HEK293 (cell line): ENCODE results near the gene NDOR1.

Experiments
- CTCF ChIA-PET: fragments of 350-600 bp; formaldehyde crosslinking; extraction: SDS; loops from one replicate; lab custom pipeline; 2021; ENCODE audit warnings: antibody characterized with exemption; lab: Yijun Ruan, JAX
- POLR2A ChIA-PET: fragments of 300-600 bp; formaldehyde crosslinking; extraction: SDS; loops from one replicate; lab custom pipeline; 2020; ENCODE audit warnings: antibody characterized with exemption, inconsistent platforms; lab: Yijun Ruan, JAX
- H3K27ac ChIP-seq: fragments of 200-500 bp; sonication (Bioruptor generic); 2 replicates; pipeline ENCODE4 v1.5.1; 2014; ENCODE audit warnings: low read depth, low read length, control low read depth, inconsistent platforms; ENCODE audit errors: extremely low read depth
- H3K36me3 ChIP-seq, 2 experiments: fragments of 200-500 bp in 1 of 2; sonication (Bioruptor generic) in 1 of 2; 1 replicate in 1 of 2; 2 replicates in 1 of 2; pipeline ENCODE4 v1.5.1; 2014 to 2017; ENCODE audit warnings: inconsistent platforms in 2 of 2, low read length in 2 of 2; ENCODE audit not compliant: control insufficient read depth in 2 of 2, insufficient read depth in 1 of 2
- H3K4me1 ChIP-seq: fragments of 200-500 bp; sonication (Bioruptor generic); 2 replicates; pipeline ENCODE4 v1.5.1; 2014; ENCODE audit warnings: mild to moderate bottlenecking, low read length, inconsistent platforms; ENCODE audit not compliant: control insufficient read depth, insufficient read depth
- H3K4me3 ChIP-seq: 2 replicates; pipeline ENCODE4 v1.5.1; 2011; ENCODE audit warnings: low read depth, mild to moderate bottlenecking, control low read depth, low read length, moderate library complexity
- H3K9me3 ChIP-seq: fragments of 200-500 bp; sonication (Bioruptor generic); 2 replicates; pipeline ENCODE4 v1.5.1; 2014; ENCODE audit warnings: low read depth, low read length, inconsistent platforms; ENCODE audit not compliant: control insufficient read depth, insufficient read depth
- GLIS2 ChIP-seq: fragments of 450-650 bp; formaldehyde crosslinking; IDR thresholded peaks from 2 replicates; pipeline ENCODE4 v1.5.1; 2016; ENCODE audit warnings: missing biosample characterization, missing genetic modification characterization
- IKZF3 ChIP-seq: fragments of 450-650 bp; IDR thresholded peaks from 2 replicates; pipeline ENCODE4 v1.5.0; 2018; ENCODE audit warnings: missing biosample characterization, mild to moderate bottlenecking, missing genetic modification characterization, moderate library complexity
- OVOL3 ChIP-seq: fragments of 450-650 bp; formaldehyde crosslinking; IDR thresholded peaks from 2 replicates; pipeline ENCODE4 v1.5.1; 2016; ENCODE audit warnings: missing biosample characterization, missing genetic modification characterization
- SCRT2 ChIP-seq: fragments of 450-650 bp; formaldehyde crosslinking; IDR thresholded peaks from 2 replicates; pipeline ENCODE4 v1.5.1; 2016; ENCODE audit warnings: missing biosample characterization, missing genetic modification characterization
- SETDB1 ChIP-seq: IDR thresholded peaks from one replicate; pipeline ENCODE4 v1.6.1; 2017; ENCODE audit warnings: mild to moderate bottlenecking, low read length, moderate library complexity, mixed read lengths; ENCODE audit not compliant: insufficient read length
- YY1 ChIP-seq: fragments of 450-650 bp; formaldehyde crosslinking; IDR thresholded peaks from 2 replicates; pipeline ENCODE4 v1.5.1; 2018; ENCODE audit warnings: missing biosample characterization, missing genetic modification characterization
- ZBTB17 ChIP-seq: fragments of 450-650 bp; formaldehyde crosslinking; IDR thresholded peaks from 2 replicates; pipeline ENCODE4 v1.5.1; 2016; ENCODE audit warnings: missing biosample characterization, missing genetic modification characterization
- ZBTB7A ChIP-seq: fragments of 450-650 bp; formaldehyde crosslinking; IDR thresholded peaks from 2 replicates; pipeline ENCODE4 v1.5.1; 2016; ENCODE audit warnings: low read depth, missing biosample characterization, missing genetic modification characterization
- ZBTB8A ChIP-seq: fragments of 450-650 bp; formaldehyde crosslinking; IDR thresholded peaks from 2 replicates; pipeline ENCODE4 v1.5.1; 2016; ENCODE audit warnings: missing biosample characterization, missing genetic modification characterization
- ZNF140 ChIP-seq: fragments of 450-650 bp; formaldehyde crosslinking; IDR thresholded peaks from 2 replicates; pipeline ENCODE4 v1.5.1; 2016; ENCODE audit warnings: missing biosample characterization, missing genetic modification characterization
- ZNF335 ChIP-seq: fragments of 450-650 bp; formaldehyde crosslinking; conservative IDR thresholded peaks from 2 replicates; pipeline ENCODE4 v1.5.1; 2016; ENCODE audit warnings: missing biosample characterization, missing genetic modification characterization
- ZNF394 ChIP-seq: fragments of 450-650 bp; formaldehyde crosslinking; IDR thresholded peaks from 2 replicates; pipeline ENCODE4 v1.5.1; 2016; ENCODE audit warnings: missing biosample characterization, missing genetic modification characterization, mild to moderate bottlenecking, moderate library complexity, borderline replicate concordance
- ZNF404 ChIP-seq: fragments of 450-650 bp; formaldehyde crosslinking; IDR thresholded peaks from 2 replicates; pipeline ENCODE4 v1.5.1; 2017; ENCODE audit warnings: missing biosample characterization, missing genetic modification characterization
- ZNF623 ChIP-seq: fragments of 450-650 bp; formaldehyde crosslinking; IDR thresholded peaks from 2 replicates; pipeline ENCODE4 v1.5.1; 2016; ENCODE audit warnings: missing biosample characterization, missing genetic modification characterization
- ZNF707 ChIP-seq: fragments of 450-650 bp; formaldehyde crosslinking; IDR thresholded peaks from 2 replicates; pipeline ENCODE4 v1.5.1; 2016; ENCODE audit warnings: missing biosample characterization, missing genetic modification characterization
- TF ChIP-seq, protein P1 (sequence below): fragments of 450-650 bp; formaldehyde crosslinking; IDR thresholded peaks from 2 replicates; pipeline ENCODE4 v1.5.1; 2016; ENCODE audit warnings: missing biosample characterization, missing genetic modification characterization
- TF ChIP-seq, protein P2 (sequence below): fragments of 450-650 bp; formaldehyde crosslinking; IDR thresholded peaks from 2 replicates; pipeline ENCODE4 v1.5.1; 2016; ENCODE audit warnings: missing biosample characterization, missing genetic modification characterization
- TF ChIP-seq, protein P3 (sequence below): fragments of 450-650 bp; formaldehyde crosslinking; IDR thresholded peaks from 2 replicates; pipeline ENCODE4 v1.5.1; 2017; ENCODE audit warnings: missing biosample characterization, missing genetic modification characterization
- TF ChIP-seq, protein P4 (sequence below): fragments of 450-650 bp; formaldehyde crosslinking; IDR thresholded peaks from 2 replicates; pipeline ENCODE4 v1.5.1; 2016; ENCODE audit warnings: missing biosample characterization, missing genetic modification characterization, low read depth

Gene NDOR1

DNA sequence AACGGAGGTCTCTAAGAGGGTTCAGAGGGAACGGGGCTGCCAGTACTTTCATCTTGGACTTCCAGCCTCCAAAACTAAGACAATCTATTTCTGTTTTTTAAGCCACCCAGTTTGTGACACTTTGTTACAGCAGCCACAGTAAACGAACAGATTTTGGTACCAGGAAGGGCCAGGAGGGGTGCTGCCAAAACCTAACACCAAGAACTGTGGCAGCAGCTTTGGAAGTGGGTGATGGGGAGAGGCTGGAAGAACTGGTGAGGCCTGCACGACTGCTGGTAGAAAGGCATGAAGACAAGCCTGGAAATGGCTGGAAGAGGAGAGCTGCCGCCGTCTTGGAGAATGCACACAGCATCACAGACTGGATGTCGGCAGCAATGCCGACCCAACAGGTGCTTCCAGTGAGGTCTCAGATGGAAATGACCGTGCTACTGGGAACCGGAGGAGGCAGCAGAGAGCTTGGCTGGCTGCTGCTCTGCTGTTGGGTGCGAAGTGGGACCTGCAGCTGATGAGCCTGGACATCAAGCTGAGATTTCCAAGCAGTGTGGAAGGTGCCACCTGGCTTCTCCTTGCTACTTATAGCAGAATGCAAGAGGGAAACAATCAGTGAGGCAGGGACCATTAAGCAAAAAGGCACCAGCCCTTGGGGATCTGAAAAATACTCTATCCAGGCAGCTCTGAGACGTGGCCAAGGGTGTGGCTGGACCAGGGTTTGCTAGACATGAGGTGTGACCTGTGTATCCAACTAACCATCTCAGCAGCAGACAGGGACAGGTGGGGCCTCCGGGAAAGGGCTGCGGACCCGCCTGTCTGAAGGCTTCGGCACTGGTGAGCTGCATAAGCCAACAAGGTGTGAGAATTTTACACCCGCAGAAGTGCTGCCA, 29.0 kb upstream of the NDOR1 start (continued):
- TF ChIP-seq, protein P1, sequence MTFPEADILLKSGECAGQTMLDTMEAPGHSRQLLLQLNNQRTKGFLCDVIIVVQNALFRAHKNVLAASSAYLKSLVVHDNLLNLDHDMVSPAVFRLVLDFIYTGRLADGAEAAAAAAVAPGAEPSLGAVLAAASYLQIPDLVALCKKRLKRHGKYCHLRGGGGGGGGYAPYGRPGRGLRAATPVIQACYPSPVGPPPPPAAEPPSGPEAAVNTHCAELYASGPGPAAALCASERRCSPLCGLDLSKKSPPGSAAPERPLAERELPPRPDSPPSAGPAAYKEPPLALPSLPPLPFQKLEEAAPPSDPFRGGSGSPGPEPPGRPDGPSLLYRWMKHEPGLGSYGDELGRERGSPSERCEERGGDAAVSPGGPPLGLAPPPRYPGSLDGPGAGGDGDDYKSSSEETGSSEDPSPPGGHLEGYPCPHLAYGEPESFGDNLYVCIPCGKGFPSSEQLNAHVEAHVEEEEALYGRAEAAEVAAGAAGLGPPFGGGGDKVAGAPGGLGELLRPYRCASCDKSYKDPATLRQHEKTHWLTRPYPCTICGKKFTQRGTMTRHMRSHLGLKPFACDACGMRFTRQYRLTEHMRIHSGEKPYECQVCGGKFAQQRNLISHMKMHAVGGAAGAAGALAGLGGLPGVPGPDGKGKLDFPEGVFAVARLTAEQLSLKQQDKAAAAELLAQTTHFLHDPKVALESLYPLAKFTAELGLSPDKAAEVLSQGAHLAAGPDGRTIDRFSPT (tag by site-specific recombination) = no peak
- TF ChIP-seq ZBTB8A (tag by site-specific recombination) (no peak), SCRT2 (tag by site-specific recombination) (peak; percentile 100), ZNF404 (tag by site-specific recombination) (no peak), ZNF394 (tag by site-specific recombination) (no peak), ZBTB17 (tag by site-specific recombination) (peak; percentile 43; the same call in 1 of the 2 replicates), OVOL3 (no peak), ZNF140 (tag by site-specific recombination) (no peak), SETDB1 (no peak), ZNF707 (tag by site-specific recombination) (peak; percentile 78; the same call in 1 of the 2 replicates)
- TF ChIP-seq, protein P2, sequence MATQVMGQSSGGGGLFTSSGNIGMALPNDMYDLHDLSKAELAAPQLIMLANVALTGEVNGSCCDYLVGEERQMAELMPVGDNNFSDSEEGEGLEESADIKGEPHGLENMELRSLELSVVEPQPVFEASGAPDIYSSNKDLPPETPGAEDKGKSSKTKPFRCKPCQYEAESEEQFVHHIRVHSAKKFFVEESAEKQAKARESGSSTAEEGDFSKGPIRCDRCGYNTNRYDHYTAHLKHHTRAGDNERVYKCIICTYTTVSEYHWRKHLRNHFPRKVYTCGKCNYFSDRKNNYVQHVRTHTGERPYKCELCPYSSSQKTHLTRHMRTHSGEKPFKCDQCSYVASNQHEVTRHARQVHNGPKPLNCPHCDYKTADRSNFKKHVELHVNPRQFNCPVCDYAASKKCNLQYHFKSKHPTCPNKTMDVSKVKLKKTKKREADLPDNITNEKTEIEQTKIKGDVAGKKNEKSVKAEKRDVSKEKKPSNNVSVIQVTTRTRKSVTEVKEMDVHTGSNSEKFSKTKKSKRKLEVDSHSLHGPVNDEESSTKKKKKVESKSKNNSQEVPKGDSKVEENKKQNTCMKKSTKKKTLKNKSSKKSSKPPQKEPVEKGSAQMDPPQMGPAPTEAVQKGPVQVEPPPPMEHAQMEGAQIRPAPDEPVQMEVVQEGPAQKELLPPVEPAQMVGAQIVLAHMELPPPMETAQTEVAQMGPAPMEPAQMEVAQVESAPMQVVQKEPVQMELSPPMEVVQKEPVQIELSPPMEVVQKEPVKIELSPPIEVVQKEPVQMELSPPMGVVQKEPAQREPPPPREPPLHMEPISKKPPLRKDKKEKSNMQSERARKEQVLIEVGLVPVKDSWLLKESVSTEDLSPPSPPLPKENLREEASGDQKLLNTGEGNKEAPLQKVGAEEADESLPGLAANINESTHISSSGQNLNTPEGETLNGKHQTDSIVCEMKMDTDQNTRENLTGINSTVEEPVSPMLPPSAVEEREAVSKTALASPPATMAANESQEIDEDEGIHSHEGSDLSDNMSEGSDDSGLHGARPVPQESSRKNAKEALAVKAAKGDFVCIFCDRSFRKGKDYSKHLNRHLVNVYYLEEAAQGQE = no peak
- TF ChIP-seq, all 188 proteins: peak for 7

DNA sequence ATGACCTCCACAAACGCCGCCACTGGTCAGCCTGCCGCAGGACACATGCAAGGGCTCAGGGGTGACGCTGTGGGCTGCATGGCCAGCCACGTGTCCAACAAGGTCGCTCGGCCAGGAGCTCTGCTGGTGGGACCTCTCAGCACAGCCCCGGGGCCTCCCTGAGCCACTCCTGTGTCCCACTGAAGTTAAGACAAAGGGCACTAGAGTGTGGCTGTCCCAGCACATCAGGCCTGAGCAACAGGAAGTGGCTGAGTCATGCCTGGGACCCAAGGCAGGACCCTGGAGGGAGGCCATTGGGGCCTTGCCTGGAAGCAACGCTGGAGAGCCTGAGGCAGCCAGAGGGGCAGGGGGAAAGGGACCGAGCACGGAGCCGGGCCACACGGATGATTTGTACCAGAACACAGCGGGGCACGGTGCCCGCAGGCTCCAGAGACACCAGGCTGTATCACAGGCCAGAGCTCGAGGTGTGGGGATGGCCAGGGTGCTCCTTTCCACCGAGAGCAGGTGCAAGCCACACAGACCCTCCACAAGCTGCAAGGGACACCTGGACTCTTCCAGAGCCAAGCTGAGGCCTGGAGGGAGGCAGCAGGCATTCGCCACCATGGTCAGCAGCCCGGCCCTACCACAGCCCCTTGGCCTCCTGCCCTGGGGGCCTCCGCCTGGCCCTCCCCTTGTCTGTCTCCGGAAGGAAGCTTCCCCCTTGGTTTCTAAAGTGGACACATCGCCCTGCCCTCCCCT, 27.1 kb upstream of the NDOR1 start:
- Histone ChIP-seq H3K4me1 (no peaks in the 10 kb centered on the region), H3K4me3 (no peak overlapping the region), H3K36me3 (peaks cover 0 to 59% of the 10 kb centered on the region in 2 experiments; a peak in 2 of 3 replicates), H3K9me3 (no peaks in the 10 kb centered on the region), H3K27ac (no peak overlapping the region)
- ChIA-PET POLR2A (interaction anchor here (0.7 to 2.0 kb wide), 4 partner anchors 9 to 62 kb away, joined by 3 to 10 read pairs (median 5); partner anchors contain the start of genes LRRC26 and TUBB4B), CTCF (interaction anchor here (0.6 to 3.1 kb wide), 3 partner anchors 51 to 390 kb away, joined by 3 to 12 read pairs (median 6); no protein-coding TSS in a partner anchor)
- TF ChIP-seq ZNF623 (tag by site-specific recombination) (no peak), ZNF335 (no peak), GLIS2 (tag by site-specific recombination) (peak; percentile 49; the same call in 1 of the 2 replicates), IKZF3 (no peak), SCRT2 (tag by site-specific recombination) (peak; percentile 61), YY1 (tag by site-specific recombination) (no peak), ZBTB7A (tag by site-specific recombination) (no peak)
- TF ChIP-seq, protein P3, sequence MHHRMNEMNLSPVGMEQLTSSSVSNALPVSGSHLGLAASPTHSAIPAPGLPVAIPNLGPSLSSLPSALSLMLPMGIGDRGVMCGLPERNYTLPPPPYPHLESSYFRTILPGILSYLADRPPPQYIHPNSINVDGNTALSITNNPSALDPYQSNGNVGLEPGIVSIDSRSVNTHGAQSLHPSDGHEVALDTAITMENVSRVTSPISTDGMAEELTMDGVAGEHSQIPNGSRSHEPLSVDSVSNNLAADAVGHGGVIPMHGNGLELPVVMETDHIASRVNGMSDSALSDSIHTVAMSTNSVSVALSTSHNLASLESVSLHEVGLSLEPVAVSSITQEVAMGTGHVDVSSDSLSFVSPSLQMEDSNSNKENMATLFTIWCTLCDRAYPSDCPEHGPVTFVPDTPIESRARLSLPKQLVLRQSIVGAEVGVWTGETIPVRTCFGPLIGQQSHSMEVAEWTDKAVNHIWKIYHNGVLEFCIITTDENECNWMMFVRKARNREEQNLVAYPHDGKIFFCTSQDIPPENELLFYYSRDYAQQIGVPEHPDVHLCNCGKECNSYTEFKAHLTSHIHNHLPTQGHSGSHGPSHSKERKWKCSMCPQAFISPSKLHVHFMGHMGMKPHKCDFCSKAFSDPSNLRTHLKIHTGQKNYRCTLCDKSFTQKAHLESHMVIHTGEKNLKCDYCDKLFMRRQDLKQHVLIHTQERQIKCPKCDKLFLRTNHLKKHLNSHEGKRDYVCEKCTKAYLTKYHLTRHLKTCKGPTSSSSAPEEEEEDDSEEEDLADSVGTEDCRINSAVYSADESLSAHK = no peak
- TF ChIP-seq, protein P4, sequence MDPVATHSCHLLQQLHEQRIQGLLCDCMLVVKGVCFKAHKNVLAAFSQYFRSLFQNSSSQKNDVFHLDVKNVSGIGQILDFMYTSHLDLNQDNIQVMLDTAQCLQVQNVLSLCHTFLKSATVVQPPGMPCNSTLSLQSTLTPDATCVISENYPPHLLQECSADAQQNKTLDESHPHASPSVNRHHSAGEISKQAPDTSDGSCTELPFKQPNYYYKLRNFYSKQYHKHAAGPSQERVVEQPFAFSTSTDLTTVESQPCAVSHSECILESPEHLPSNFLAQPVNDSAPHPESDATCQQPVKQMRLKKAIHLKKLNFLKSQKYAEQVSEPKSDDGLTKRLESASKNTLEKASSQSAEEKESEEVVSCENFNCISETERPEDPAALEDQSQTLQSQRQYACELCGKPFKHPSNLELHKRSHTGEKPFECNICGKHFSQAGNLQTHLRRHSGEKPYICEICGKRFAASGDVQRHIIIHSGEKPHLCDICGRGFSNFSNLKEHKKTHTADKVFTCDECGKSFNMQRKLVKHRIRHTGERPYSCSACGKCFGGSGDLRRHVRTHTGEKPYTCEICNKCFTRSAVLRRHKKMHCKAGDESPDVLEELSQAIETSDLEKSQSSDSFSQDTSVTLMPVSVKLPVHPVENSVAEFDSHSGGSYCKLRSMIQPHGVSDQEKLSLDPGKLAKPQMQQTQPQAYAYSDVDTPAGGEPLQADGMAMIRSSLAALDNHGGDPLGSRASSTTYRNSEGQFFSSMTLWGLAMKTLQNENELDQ (tag by site-specific recombination) = no peak
- TF ChIP-seq, protein P2 = peak; percentile 51; the same call in 1 of the 2 replicates
